ENCODE results near the gene MED8. TPM values are rescaled to one million over a fixed set of nuclear protein-coding genes. Genes with fewer than 3 reads are reported as not detected.
A peak's percentile ranks its signal among the peaks of the same experiment; 100 is the strongest.

MED8 gene
- total and polyA plus RNA-seq, 2 of the 13 experiments (the other 11 are each of a cell fraction or from before 2014, with no cell fraction given) = 16.9 to 77.4 TPM

GRCh38 chr1:43389326-43390313 is at the start of gene MED8, which contains the start of gene SZT2 (continued):
- TF ChIP-seq, protein P1, sequence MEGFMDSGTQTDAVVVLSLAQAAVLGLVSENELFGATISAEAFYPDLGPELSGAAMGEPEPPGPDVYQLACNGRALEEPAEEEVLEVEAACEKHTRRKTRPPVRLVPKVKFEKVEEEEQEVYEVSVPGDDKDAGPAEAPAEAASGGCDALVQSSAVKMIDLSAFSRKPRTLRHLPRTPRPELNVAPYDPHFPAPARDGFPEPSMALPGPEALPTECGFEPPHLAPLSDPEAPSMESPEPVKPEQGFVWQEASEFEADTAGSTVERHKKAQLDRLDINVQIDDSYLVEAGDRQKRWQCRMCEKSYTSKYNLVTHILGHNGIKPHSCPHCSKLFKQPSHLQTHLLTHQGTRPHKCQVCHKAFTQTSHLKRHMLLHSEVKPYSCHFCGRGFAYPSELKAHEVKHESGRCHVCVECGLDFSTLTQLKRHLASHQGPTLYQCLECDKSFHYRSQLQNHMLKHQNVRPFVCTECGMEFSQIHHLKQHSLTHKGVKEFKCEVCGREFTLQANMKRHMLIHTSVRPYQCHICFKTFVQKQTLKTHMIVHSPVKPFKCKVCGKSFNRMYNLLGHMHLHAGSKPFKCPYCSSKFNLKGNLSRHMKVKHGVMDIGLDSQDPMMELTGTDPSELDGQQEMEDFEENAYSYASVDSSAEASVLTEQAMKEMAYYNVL (CRISPR knock-in tag; IDR thresholded peaks at IDR 0.05; ENCODE audit: borderline replicate concordance) = peak; percentile 54; the same call in 1 of the 2 replicates
- peak; percentile 57 for TF ChIP-seq NFAT5 (CRISPR knock-in tag; IDR thresholded peaks at IDR 0.05)
- peak; percentile 46 for TF ChIP-seq ZNF12 (CRISPR knock-in tag; IDR thresholded peaks at IDR 0.05)
- TF ChIP-seq, protein P2, sequence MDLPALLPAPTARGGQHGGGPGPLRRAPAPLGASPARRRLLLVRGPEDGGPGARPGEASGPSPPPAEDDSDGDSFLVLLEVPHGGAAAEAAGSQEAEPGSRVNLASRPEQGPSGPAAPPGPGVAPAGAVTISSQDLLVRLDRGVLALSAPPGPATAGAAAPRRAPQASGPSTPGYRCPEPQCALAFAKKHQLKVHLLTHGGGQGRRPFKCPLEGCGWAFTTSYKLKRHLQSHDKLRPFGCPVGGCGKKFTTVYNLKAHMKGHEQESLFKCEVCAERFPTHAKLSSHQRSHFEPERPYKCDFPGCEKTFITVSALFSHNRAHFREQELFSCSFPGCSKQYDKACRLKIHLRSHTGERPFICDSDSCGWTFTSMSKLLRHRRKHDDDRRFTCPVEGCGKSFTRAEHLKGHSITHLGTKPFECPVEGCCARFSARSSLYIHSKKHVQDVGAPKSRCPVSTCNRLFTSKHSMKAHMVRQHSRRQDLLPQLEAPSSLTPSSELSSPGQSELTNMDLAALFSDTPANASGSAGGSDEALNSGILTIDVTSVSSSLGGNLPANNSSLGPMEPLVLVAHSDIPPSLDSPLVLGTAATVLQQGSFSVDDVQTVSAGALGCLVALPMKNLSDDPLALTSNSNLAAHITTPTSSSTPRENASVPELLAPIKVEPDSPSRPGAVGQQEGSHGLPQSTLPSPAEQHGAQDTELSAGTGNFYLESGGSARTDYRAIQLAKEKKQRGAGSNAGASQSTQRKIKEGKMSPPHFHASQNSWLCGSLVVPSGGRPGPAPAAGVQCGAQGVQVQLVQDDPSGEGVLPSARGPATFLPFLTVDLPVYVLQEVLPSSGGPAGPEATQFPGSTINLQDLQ (CRISPR knock-in tag; IDR thresholded peaks at IDR 0.05) = no peak; the same call in 1 of the 2 replicates
- no peak for TF ChIP-seq ZNF343 (CRISPR knock-in tag; IDR thresholded peaks at IDR 0.05)
- no peak for TF ChIP-seq ZNF24 (IDR thresholded peaks at IDR 0.05)
- no peak; the same call in 1 of the 2 replicates for TF ChIP-seq ISL2 (CRISPR knock-in tag; IDR thresholded peaks at IDR 0.05)
- TF ChIP-seq LBX2 (CRISPR knock-in tag; IDR thresholded peaks at IDR 0.05; ENCODE audit: borderline replicate concordance) = no peak
- TF ChIP-seq ZNF468 (CRISPR knock-in tag; IDR thresholded peaks at IDR 0.05) = no peak
- peak; percentile 82; the same call in 1 of the 2 replicates for TF ChIP-seq TARDBP (CRISPR knock-in tag; IDR thresholded peaks at IDR 0.05)
- no peak for TF ChIP-seq ZNF354B (CRISPR knock-in tag; IDR thresholded peaks at IDR 0.05)
- TF ChIP-seq DNMT1 (CRISPR knock-in tag; IDR thresholded peaks at IDR 0.05) = no peak; the same call in 1 of the 2 replicates
- TF ChIP-seq ZNF431 (CRISPR knock-in tag; IDR thresholded peaks at IDR 0.05; ENCODE audit: borderline replicate concordance, low read depth) = no peak
- TF ChIP-seq TBX2 (CRISPR knock-in tag; IDR thresholded peaks at IDR 0.05; ENCODE audit: borderline replicate concordance) = peak; percentile 81
- peak; percentile 69 for TF ChIP-seq ZNF749 (CRISPR knock-in tag; IDR thresholded peaks at IDR 0.05; ENCODE audit: borderline replicate concordance)
- TF ChIP-seq ATM (IDR thresholded peaks at IDR 0.05; ENCODE audit: borderline replicate concordance) = no peak
- no peak for TF ChIP-seq SP1 (IDR thresholded peaks at IDR 0.05)
- peak; percentile 39; the same call in 1 of the 2 replicates for TF ChIP-seq SP1 (CRISPR knock-in tag; IDR thresholded peaks at IDR 0.05)
- TF ChIP-seq ZNF724P (CRISPR knock-in tag; IDR thresholded peaks at IDR 0.05; ENCODE audit: borderline replicate concordance) = no peak

Data from HepG2 (cell line).